HCT116 (cell line): Measurements from ENCODE around the gene TCIRG1. TPM values are rescaled to one million over a fixed set of nuclear protein-coding genes. Genes with fewer than 3 reads are reported as not detected.

ENCODE experiments used
- ATAC-seq: fragments of 200-7000 bp; cut with Tn5 transposase; 2 replicates; pipeline ENCODE4 v1.9.1; 2020; ENCODE audit warnings: mild to moderate bottlenecking, moderate library complexity
- BruUV-seq: library from RNA; stranded (reverse); fragments of 400-500 nt; replicated peaks from 2 replicates; lab custom pipeline; 2021; lab: Mats Ljungman, UMichigan
- CTCF ChIA-PET: fragments of 300-600 bp; sonication (Branson Sonifier 250); formaldehyde crosslinking; loops from one replicate; lab custom pipeline; 2021; ENCODE audit warnings: antibody characterized with exemption; lab: Charles Lee
- POLR2A ChIA-PET: fragments of 300-600, 350-600 bp; sonication (Branson Sonifier 250); formaldehyde crosslinking; loops from one replicate; lab custom pipeline; 2021; ENCODE audit warnings: antibody characterized with exemption; lab: Charles Lee
- RAD21 ChIA-PET, 2 experiments: fragments of 300-600 bp; sonication (Branson Sonifier 250); formaldehyde crosslinking; loops; one replicate each; lab custom pipeline; 2023; ENCODE audit warnings: low total read pairs in 2 of 2; ENCODE audit not compliant: uncharacterized antibody in 2 of 2, unreplicated experiment in 2 of 2, low non-redundant PET in 1 of 2; lab: Charles Lee
- DNase-seq: peaks from one replicate; pipeline ENCODE4 v3.0.0-alpha.2; 2010; ENCODE audit warnings: low read depth, low spot score
- H2AFZ ChIP-seq: fragments of 200-600 bp; shearing (Covaris generic), sonication (generic); 2 replicates; pipeline ENCODE4 v1.6.1; 2017; ENCODE audit warnings: low read depth, mixed run types, mixed read lengths, antibody characterized with exemption, low read length; ENCODE audit not compliant: poor library complexity, severe bottlenecking
- H3K27ac ChIP-seq: 2 replicates; pipeline ENCODE4 v1.5.1; 2012; ENCODE audit warnings: low read depth, low read length
- H3K27me3 ChIP-seq: fragments of 200-600 bp; sonication (generic); 2 replicates; pipeline ENCODE4 v1.6.1; 2016; ENCODE audit warnings: mixed run types, low read length, mixed read lengths; ENCODE audit not compliant: insufficient read depth
- H3K36me3 ChIP-seq, 2 experiments: fragments of 200-500 bp in 1 of 2; fragments of 200-600 bp in 1 of 2; sonication (Bioruptor generic) in 1 of 2; sonication (generic) in 1 of 2; 2 replicates each; pipeline versions ENCODE4 v1.5.1 to v1.6.1; 2014 to 2016; ENCODE audit warnings: low read length in 2 of 2, inconsistent platforms in 1 of 2, mixed read lengths in 1 of 2, mixed run types in 1 of 2; ENCODE audit not compliant: insufficient read depth in 2 of 2, control insufficient read depth in 1 of 2
- H3K4me1 ChIP-seq, 2 experiments: fragments of 200-600 bp in 1 of 2; sonication (generic) in 1 of 2; 2 replicates each; pipeline versions ENCODE4 v1.5.1 to v1.6.1; 2012 to 2017; ENCODE audit warnings: low read length in 2 of 2, inconsistent platforms in 1 of 2, mild to moderate bottlenecking in 1 of 2, mixed read lengths in 1 of 2, mixed run types in 1 of 2, moderate library complexity in 1 of 2; ENCODE audit not compliant: insufficient read depth in 2 of 2, control insufficient read depth in 1 of 2
- H3K4me2 ChIP-seq: fragments of 200-600 bp; sonication (generic); 2 replicates; pipeline ENCODE4 v1.6.1; 2017; ENCODE audit warnings: mixed run types, low read length, mixed read lengths
- H3K4me3 ChIP-seq, 2 experiments: fragments of 200-600 bp in 1 of 2; sonication (generic) in 1 of 2; replicated peaks in 1 of 2; 2 replicates each; pipeline ENCODE4 v1.5.1; 2011 to 2016; ENCODE audit warnings: low read length in 2 of 2, control low read depth in 1 of 2, low read depth in 1 of 2, mild to moderate bottlenecking in 1 of 2, mixed read lengths in 1 of 2, mixed run types in 1 of 2
- H3K79me2 ChIP-seq: fragments of 200-600 bp; sonication (generic); 2 replicates; pipeline ENCODE4 v1.6.1; 2017; ENCODE audit warnings: mild to moderate bottlenecking, mixed run types, low read length, moderate library complexity, mixed read lengths; ENCODE audit not compliant: insufficient read depth
- H3K9ac ChIP-seq: fragments of 200-600 bp; sonication (generic); 2 replicates; pipeline ENCODE4 v1.6.1; 2016; ENCODE audit warnings: low read length, mixed read lengths
- H3K9me2 ChIP-seq: fragments of 200-600 bp; sonication (generic), shearing (Covaris generic); 2 replicates; pipeline ENCODE4 v1.6.1; 2017; ENCODE audit warnings: mixed run types, mild to moderate bottlenecking, moderate library complexity; ENCODE audit not compliant: insufficient read depth
- H3K9me3 ChIP-seq, 2 experiments: fragments of 200-500 bp in 1 of 2; fragments of 200-600 bp in 1 of 2; sonication (Bioruptor generic) in 1 of 2; sonication (generic) in 1 of 2; 2 replicates each; pipeline ENCODE4 v1.6.1; 2014 to 2017; ENCODE audit warnings: low read length in 2 of 2, mixed read lengths in 2 of 2, inconsistent platforms in 1 of 2, low read depth in 1 of 2, mild to moderate bottlenecking in 1 of 2, mixed run types in 1 of 2, moderate library complexity in 1 of 2; ENCODE audit not compliant: control insufficient read depth in 1 of 2, insufficient read depth in 1 of 2
- H4K20me1 ChIP-seq: fragments of 200-600 bp; sonication (generic), shearing (Covaris generic); 2 replicates; pipeline ENCODE4 v1.6.1; 2017; ENCODE audit warnings: mixed run types, mild to moderate bottlenecking, moderate library complexity; ENCODE audit not compliant: insufficient read depth
- CTCF ChIP-seq, 3 experiments: fragments of 200-600 bp in 1 of 3; sonication (generic) in 1 of 3; IDR thresholded peaks in 2 of 3; conservative IDR thresholded peaks in 1 of 3; 2 replicates each; pipeline ENCODE4 v1.5.1; 2012 to 2017; ENCODE audit warnings: low read depth in 2 of 3, low read length in 2 of 3, antibody characterized with exemption in 1 of 3, borderline replicate concordance in 1 of 3, control low read depth in 1 of 3, mild to moderate bottlenecking in 1 of 3, mixed read lengths in 1 of 3, mixed run types in 1 of 3, moderate library complexity in 1 of 3; ENCODE audit not compliant: insufficient read depth in 1 of 3
- FOSL1 ChIP-seq: IDR thresholded peaks from 2 replicates; pipeline ENCODE4 v1.6.1; 2012; ENCODE audit warnings: low read depth
- POLR2AphosphoS5 ChIP-seq: IDR thresholded peaks from 2 replicates; pipeline ENCODE4 v1.6.1; 2011; ENCODE audit warnings: mild to moderate bottlenecking, low read depth, low read length, moderate library complexity
- RAD21 ChIP-seq: IDR thresholded peaks from 2 replicates; pipeline ENCODE4 v1.6.1; 2012; ENCODE audit warnings: low read depth, mild to moderate bottlenecking
- SRF ChIP-seq: IDR thresholded peaks from 2 replicates; pipeline ENCODE4 v1.6.1; 2012; ENCODE audit warnings: low read depth
- intact Hi-C: fragments of 100-400 bp; cut with micrococcal nuclease; formaldehyde crosslinking; loops from 2 replicates; pipeline ENCODE4 v1.10.0; 2022
- total RNA-seq: library from RNA; stranded (reverse); gene quantifications from one replicate; pipeline ENCODE4 v1.2.1, GENCODE V29; 2021; ENCODE audit not compliant: unreplicated experiment

TCIRG1 gene
- total RNA-seq, 1 experiment from 2014 or later = 101 TPM

DNA sequence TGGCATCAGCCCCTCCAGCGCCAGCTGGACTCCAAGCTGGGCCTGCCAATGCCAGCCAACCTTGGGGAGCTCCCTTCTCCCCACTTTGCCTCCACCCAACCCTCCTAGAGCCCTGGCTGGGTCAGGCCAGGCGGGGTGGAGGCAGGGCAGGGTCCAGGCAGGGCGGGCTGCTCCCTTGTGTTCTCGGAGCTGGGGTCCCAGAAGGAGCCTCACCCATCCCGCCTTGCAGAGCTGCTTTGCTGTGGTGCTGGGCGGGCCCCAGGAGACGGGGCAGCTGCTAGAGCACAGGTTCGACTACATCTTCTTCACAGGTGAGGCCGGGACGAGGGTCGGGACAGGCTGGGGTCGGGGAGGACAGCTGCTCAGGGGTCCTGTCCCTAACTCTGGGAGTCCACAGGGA lies 19.3 kb upstream of the TCIRG1 start:
- Histone ChIP-seq H2AFZ (no peak overlapping the region), H3K36me3 (no peaks in the 10 kb centered on the region), H4K20me1 (no peaks in the 10 kb centered on the region), H3K4me1 (peaks cover 49 to 60% of the 10 kb centered on the region in 2 experiments), H3K9ac (no peak overlapping the region), H3K9me2 (no peaks in the 10 kb centered on the region), H3K9me3 (no peaks in the 10 kb centered on the region), H3K4me3 (no peak overlapping the region), H3K27ac (peak overlapping the region; percentile 60; the same call in 1 of the 2 replicates), H3K4me2 (no peak overlapping the region), H3K27me3 (no peaks in the 10 kb centered on the region), H3K79me2 (no peaks in the 10 kb centered on the region)
- DNase-seq = no peak
- no TSS peak for BruUV-seq
- intact Hi-C loops = no loop called here
- ChIA-PET CTCF (no interaction called here), POLR2A (no interaction called here), RAD21 (interaction anchor here in 1 of 2 experiments (0.8 kb wide), 1 partner anchor 10 kb away, joined by 3 read pairs; the partner anchor contains the start of gene ALDH3B1)
- ATAC-seq = no peak
- no peak for TF ChIP-seq POLR2AphosphoS5
- TF ChIP-seq, all 23 proteins: peak for 0

GRCh38 chr11:68020575-68020974 lies 18.2 kb upstream of the TCIRG1 start:
- H3K9me2 ChIP-seq = no peaks in the 10 kb centered on the region
- peaks cover 38 to 60% of the 10 kb centered on the region in 2 experiments for H3K4me1 ChIP-seq
- peak overlapping the region; percentile 44 for H3K4me2 ChIP-seq
- H3K27me3 ChIP-seq = no peaks in the 10 kb centered on the region
- intact Hi-C loops = no loop called here
- H3K27ac ChIP-seq = peak overlapping the region; percentile 60
- H2AFZ ChIP-seq = no peak overlapping the region
- no peaks in the 10 kb centered on the region for H3K79me2 ChIP-seq
- ChIA-PET RAD21 (interaction anchor here in 1 of 2 experiments (0.8 kb wide), 1 partner anchor 11 kb away, joined by 3 read pairs; the partner anchor contains the start of gene ALDH3B1), POLR2A (no interaction called here)
- DNase-seq = no peak
- TF ChIP-seq RAD21 (no peak), CTCF (IDR thresholded peaks at IDR 0.05 in 2 of 3, conservative IDR thresholded peaks at IDR 0.05 in 1 of 3; ENCODE audit: borderline replicate concordance in 1 of 3, insufficient read depth in 1 of 3, low read depth in 2 of 3, low read length in 2 of 3) (peak in 2 of 3 experiments; percentile 46 to 49; a peak in 4 of 6 replicates), FOSL1 (no peak), SRF (no peak)
- TF ChIP-seq, all 23 proteins: peak for 1
- no TSS peak for BruUV-seq
- Histone ChIP-seq H4K20me1 (no peaks in the 10 kb centered on the region), H3K4me3 (no peak overlapping the region), H3K9me3 (no peaks in the 10 kb centered on the region; a peak in 1 of 4 replicates), H3K9ac (peak overlapping the region; percentile 7; the same call in 1 of the 2 replicates), H3K36me3 (no peaks in the 10 kb centered on the region)
- ATAC-seq = peak; percentile 70
- CTCF ChIA-PET = interaction anchor here (0.5 to 2.2 kb wide), 2 partner anchors 11 to 146 kb away, joined by 3 to 9 read pairs; partner anchors contain the start of gene ALDH3B1
